Mesothelial cell of epicardium (in vitro differentiated cells): Measurements from ENCODE around the gene CCM2L. TPM values are rescaled to one million over a fixed set of nuclear protein-coding genes. Genes with fewer than 3 reads are reported as not detected.

Experiments used
- DNase-seq, 2 experiments: peaks; one replicate each; pipeline ENCODE4 v3.0.0; 2021; ENCODE audit warnings: low spot score in 2 of 2; ENCODE audit not compliant: unreplicated experiment in 2 of 2
- H3K27ac Mint-ChIP-seq: 2 replicates; pipeline ENCODE4 v1.8.0; 2021; ENCODE audit warnings: mixed read lengths
- H3K27me3 Mint-ChIP-seq: 2 replicates; pipeline ENCODE4 v1.8.0; 2021; ENCODE audit warnings: low read depth, mixed read lengths
- H3K36me3 Mint-ChIP-seq: 2 replicates; pipeline ENCODE4 v1.8.0; 2021; ENCODE audit warnings: mixed read lengths
- H3K4me1 Mint-ChIP-seq: 2 replicates; pipeline ENCODE4 v1.8.0; 2021; ENCODE audit warnings: mixed read lengths
- H3K4me3 Mint-ChIP-seq: 2 replicates; pipeline ENCODE4 v1.8.0; 2021; ENCODE audit warnings: mild to moderate bottlenecking, moderate library complexity, mixed read lengths
- H3K9me3 Mint-ChIP-seq: 2 replicates; pipeline ENCODE4 v1.8.0; 2021; ENCODE audit warnings: mixed read lengths
- CTCF ChIP-seq: fragments of 200-600 bp; sonication (generic); IDR thresholded peaks from one replicate; pipeline ENCODE4 v1.5.0; 2021; ENCODE audit warnings: antibody characterized with exemption; ENCODE audit not compliant: unreplicated experiment
- total RNA-seq: library from RNA; stranded (reverse); gene quantifications from 3 replicates; pipeline ENCODE4 v1.2.1, GENCODE V29; 2021

Gene CCM2L
- total RNA-seq, 1 donor from 2014 or later: 0.16 TPM

- no peak overlapping the region for H3K27ac Mint-ChIP-seq
- H3K4me1 Mint-ChIP-seq: no peaks in the 10 kb centered on the region
- H3K27me3 Mint-ChIP-seq: peaks cover 52% of the 10 kb centered on the region
- DNase-seq: no peak
- no peaks in the 10 kb centered on the region for H3K9me3 Mint-ChIP-seq
- H3K4me3 Mint-ChIP-seq: no peak overlapping the region
- TF ChIP-seq CTCF: no peak
- no peaks in the 10 kb centered on the region for H3K36me3 Mint-ChIP-seq
These were observed 68.1 kb downstream of the CCM2L start for GRCh38 chr20:32078322-32078721.

- Mint-ChIP-seq H3K4me3 (no peak overlapping the region), H3K4me1 (no peaks in the 10 kb centered on the region), H3K9me3 (no peaks in the 10 kb centered on the region), H3K36me3 (no peaks in the 10 kb centered on the region), H3K27me3 (peaks cover 56% of the 10 kb centered on the region), H3K27ac (no peak overlapping the region)
- TF ChIP-seq CTCF: no peak
- DNase-seq: no peak
These were observed 68.6 kb downstream of the CCM2L start for GRCh38 chr20:32078791-32079190.

- Mint-ChIP-seq H3K4me3 (no peak overlapping the region), H3K9me3 (no peaks in the 10 kb centered on the region), H3K4me1 (no peaks in the 10 kb centered on the region), H3K36me3 (no peaks in the 10 kb centered on the region), H3K27me3 (peaks cover 57% of the 10 kb centered on the region), H3K27ac (no peak overlapping the region)
- TF ChIP-seq CTCF: no peak
- no peak for DNase-seq
These were observed 69.4 kb downstream of the CCM2L start for GRCh38 chr20:32079655-32080109.

GRCh38 chr20:32080783-32081182, 70.5 kb downstream of the CCM2L start:
- no peak for DNase-seq
- no peak overlapping the region for H3K27ac Mint-ChIP-seq
- no peaks in the 10 kb centered on the region for H3K4me1 Mint-ChIP-seq
- TF ChIP-seq CTCF: no peak
- H3K4me3 Mint-ChIP-seq: no peak overlapping the region
- H3K27me3 Mint-ChIP-seq: peaks cover 52% of the 10 kb centered on the region
- no peaks in the 10 kb centered on the region for H3K9me3 Mint-ChIP-seq
- no peaks in the 10 kb centered on the region for H3K36me3 Mint-ChIP-seq

Other genes with a start within 250 kb of the CCM2L start
- 0.27 to 0.49 TPM (median 0.38 TPM) in 3 replicates for gene MYLK2, start 191.1 kb upstream of the CCM2L start, total RNA-seq
- 1.9 to 2.5 TPM (median 2.1 TPM) in 3 replicates for gene FOXS1, start 164.8 kb upstream of the CCM2L start, total RNA-seq
- gene DUSP15, start 139.9 kb upstream of the CCM2L start, total RNA-seq: 8.4 to 10.4 TPM (median 8.5 TPM) in 3 replicates
- 0.52 to 0.86 TPM (median 0.67 TPM) in 3 replicates for gene TTLL9, start 139.8 kb upstream of the CCM2L start, total RNA-seq
- gene PDRG1, start 58.4 kb upstream of the CCM2L start, total RNA-seq: 16.2 to 17.9 TPM (median 16.3 TPM) in 3 replicates
- gene XKR7, start 42.3 kb upstream of the CCM2L start, total RNA-seq: 0.25 to 0.32 TPM (median 0.29 TPM) in 3 replicates
- gene HCK, start 41.8 kb downstream of the CCM2L start, total RNA-seq: not detected in 3 replicates
- 77.8 to 82.2 TPM (median 80.2 TPM) in 3 replicates for gene TM9SF4, start 99.3 kb downstream of the CCM2L start, total RNA-seq
- 37.4 to 38.1 TPM (median 37.8 TPM) in 3 replicates for gene PLAGL2, start 197.3 kb downstream of the CCM2L start, total RNA-seq
- gene POFUT1, start 197.4 kb downstream of the CCM2L start, total RNA-seq: 43.7 to 46.3 TPM (median 45.3 TPM) in 3 replicates